HUES48 (cell line): ENCODE data around the gene WSCD1.

Source experiments
- H3K27ac ChIP-seq: one replicate; pipeline ENCODE4 v1.7.0; 2013; ENCODE audit warnings: low read depth, low read length, inconsistent platforms
- H3K27me3 ChIP-seq: 2 replicates; pipeline ENCODE4 v1.6.1; 2013; ENCODE audit warnings: mild to moderate bottlenecking, low read length; ENCODE audit not compliant: control insufficient read depth, insufficient read depth
- H3K36me3 ChIP-seq: 2 replicates; pipeline ENCODE4 v1.6.1; 2013; ENCODE audit warnings: low read length; ENCODE audit not compliant: control insufficient read depth, insufficient read depth
- H3K4me1 ChIP-seq: 2 replicates; pipeline ENCODE4 v1.6.1; 2013; ENCODE audit warnings: mild to moderate bottlenecking, low read length; ENCODE audit not compliant: control insufficient read depth, insufficient read depth
- H3K4me3 ChIP-seq: 2 replicates; pipeline ENCODE4 v1.5.1; 2013; ENCODE audit warnings: mild to moderate bottlenecking, low read depth, low read length
- H3K9ac ChIP-seq: 2 replicates; pipeline ENCODE4 v1.6.1; 2013; ENCODE audit warnings: mild to moderate bottlenecking, low read depth, low read length, moderate library complexity
- H3K9me3 ChIP-seq: 2 replicates; pipeline ENCODE4 v1.6.1; 2013; ENCODE audit warnings: low read length; ENCODE audit not compliant: control insufficient read depth, insufficient read depth

The WSCD1 gene

GRCh38 chr17:6098050-6098822 is 28.1 kb downstream of the WSCD1 start:
- Histone ChIP-seq H3K36me3 (peaks cover 20% of the 10 kb centered on the region), H3K4me3 (no peak overlapping the region), H3K27me3 (no peaks in the 10 kb centered on the region), H3K4me1 (peaks cover 38% of the 10 kb centered on the region), H3K27ac (no peak overlapping the region), H3K9ac (no peak overlapping the region), H3K9me3 (no peaks in the 10 kb centered on the region)

DNA sequence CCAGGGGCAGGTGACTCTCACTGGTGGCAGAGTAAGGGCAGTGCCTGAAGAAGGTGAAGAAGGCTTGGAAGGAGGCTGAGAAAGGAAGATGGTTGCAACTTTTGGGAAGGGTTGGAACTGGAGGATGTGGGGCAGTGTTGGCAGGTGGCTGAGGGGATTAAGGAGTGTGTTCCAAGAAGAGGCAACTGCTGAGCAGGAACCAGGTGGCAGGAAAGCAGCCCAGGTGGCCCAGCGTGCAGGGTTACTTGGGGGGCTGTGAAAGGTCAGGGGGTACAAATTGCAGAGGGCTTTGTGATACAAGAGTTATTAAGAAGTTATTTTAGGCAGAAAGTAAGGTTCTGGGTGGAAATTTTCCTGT is 28.6 kb downstream of the WSCD1 start:
- no peak overlapping the region for H3K27ac ChIP-seq
- H3K4me3 ChIP-seq, result no peak overlapping the region
- no peaks in the 10 kb centered on the region for H3K9me3 ChIP-seq
- H3K36me3 ChIP-seq, result peaks cover 19% of the 10 kb centered on the region
- H3K9ac ChIP-seq, result no peak overlapping the region
- H3K27me3 ChIP-seq, result no peaks in the 10 kb centered on the region
- peaks cover 42% of the 10 kb centered on the region for H3K4me1 ChIP-seq

- peaks cover 42% of the 10 kb centered on the region for H3K4me1 ChIP-seq
- H3K4me3 ChIP-seq, result no peak overlapping the region
- no peak overlapping the region for H3K9ac ChIP-seq
- peaks cover 19% of the 10 kb centered on the region for H3K36me3 ChIP-seq
- no peaks in the 10 kb centered on the region for H3K9me3 ChIP-seq
- no peaks in the 10 kb centered on the region for H3K27me3 ChIP-seq
- no peak overlapping the region for H3K27ac ChIP-seq
These were observed 29.3 kb downstream of the WSCD1 start for GRCh38 chr17:6099492-6099891.

- H3K9ac ChIP-seq, result no peak overlapping the region
- peaks cover 42% of the 10 kb centered on the region for H3K4me1 ChIP-seq
- no peak overlapping the region for H3K4me3 ChIP-seq
- no peaks in the 10 kb centered on the region for H3K27me3 ChIP-seq
- no peak overlapping the region for H3K27ac ChIP-seq
- H3K36me3 ChIP-seq, result peaks cover 16% of the 10 kb centered on the region
- no peaks in the 10 kb centered on the region for H3K9me3 ChIP-seq
These were observed 30.0 kb downstream of the WSCD1 start for GRCh38 chr17:6100146-6100545.

GRCh38 chr17:6100891-6101500 is 30.8 kb downstream of the WSCD1 start:
- Histone ChIP-seq H3K27ac (peak overlapping the region; percentile 88), H3K4me3 (no peak overlapping the region), H3K9me3 (no peaks in the 10 kb centered on the region), H3K36me3 (peaks cover 8% of the 10 kb centered on the region), H3K4me1 (peaks cover 42% of the 10 kb centered on the region), H3K9ac (no peak overlapping the region), H3K27me3 (no peaks in the 10 kb centered on the region)

DNA sequence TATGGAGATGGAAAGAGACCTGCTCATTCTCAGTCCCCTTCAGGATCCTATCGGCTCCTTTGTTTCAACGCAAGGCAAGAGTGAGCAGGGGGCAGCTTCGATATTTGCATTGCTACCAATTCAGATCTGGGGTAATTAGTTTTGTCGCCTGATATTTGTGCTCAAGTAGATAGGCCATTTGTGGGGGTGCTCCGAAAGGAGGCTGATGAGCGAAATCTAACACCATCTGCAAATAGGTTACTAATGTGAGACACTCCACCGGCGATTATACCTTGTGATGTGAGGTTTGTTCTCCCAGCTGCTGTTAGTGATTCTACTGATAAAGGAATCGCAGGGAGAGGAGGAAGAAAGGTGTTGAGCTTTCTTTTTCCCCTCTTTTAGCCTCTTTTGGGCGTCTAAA is 31.5 kb downstream of the WSCD1 start:
- H3K27ac ChIP-seq, result peak overlapping the region; percentile 88
- no peak overlapping the region for H3K4me3 ChIP-seq
- peaks cover 42% of the 10 kb centered on the region for H3K4me1 ChIP-seq
- no peaks in the 10 kb centered on the region for H3K9me3 ChIP-seq
- H3K27me3 ChIP-seq, result no peaks in the 10 kb centered on the region
- peaks cover 1% of the 10 kb centered on the region; the same call in 1 of the 2 replicates for H3K36me3 ChIP-seq
- peak overlapping the region; percentile 32 for H3K9ac ChIP-seq

DNA sequence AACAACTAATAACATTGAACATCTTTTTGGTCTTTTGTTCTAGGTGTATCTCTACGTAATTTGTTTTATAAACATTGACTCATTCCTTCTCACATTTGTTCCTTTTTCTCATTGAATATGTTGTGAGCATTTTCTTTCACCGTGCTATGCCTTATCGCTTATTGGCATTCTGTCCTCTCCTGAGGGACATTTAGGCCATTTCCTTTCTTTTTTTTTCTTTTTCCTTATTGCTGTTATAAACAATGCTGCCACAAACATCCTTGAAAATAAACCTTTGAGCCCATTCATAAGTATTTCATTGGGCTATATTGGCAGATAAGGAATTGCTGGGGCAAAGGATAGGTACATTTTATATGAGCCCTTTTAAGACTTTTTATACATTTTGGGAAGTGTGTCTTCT is 32.4 kb downstream of the WSCD1 start:
- no peaks in the 10 kb centered on the region for H3K9me3 ChIP-seq
- peak overlapping the region; percentile 88 for H3K27ac ChIP-seq
- peaks cover 42% of the 10 kb centered on the region for H3K4me1 ChIP-seq
- H3K36me3 ChIP-seq, result no peaks in the 10 kb centered on the region
- no peak overlapping the region for H3K4me3 ChIP-seq
- H3K27me3 ChIP-seq, result no peaks in the 10 kb centered on the region
- no peak overlapping the region for H3K9ac ChIP-seq

DNA sequence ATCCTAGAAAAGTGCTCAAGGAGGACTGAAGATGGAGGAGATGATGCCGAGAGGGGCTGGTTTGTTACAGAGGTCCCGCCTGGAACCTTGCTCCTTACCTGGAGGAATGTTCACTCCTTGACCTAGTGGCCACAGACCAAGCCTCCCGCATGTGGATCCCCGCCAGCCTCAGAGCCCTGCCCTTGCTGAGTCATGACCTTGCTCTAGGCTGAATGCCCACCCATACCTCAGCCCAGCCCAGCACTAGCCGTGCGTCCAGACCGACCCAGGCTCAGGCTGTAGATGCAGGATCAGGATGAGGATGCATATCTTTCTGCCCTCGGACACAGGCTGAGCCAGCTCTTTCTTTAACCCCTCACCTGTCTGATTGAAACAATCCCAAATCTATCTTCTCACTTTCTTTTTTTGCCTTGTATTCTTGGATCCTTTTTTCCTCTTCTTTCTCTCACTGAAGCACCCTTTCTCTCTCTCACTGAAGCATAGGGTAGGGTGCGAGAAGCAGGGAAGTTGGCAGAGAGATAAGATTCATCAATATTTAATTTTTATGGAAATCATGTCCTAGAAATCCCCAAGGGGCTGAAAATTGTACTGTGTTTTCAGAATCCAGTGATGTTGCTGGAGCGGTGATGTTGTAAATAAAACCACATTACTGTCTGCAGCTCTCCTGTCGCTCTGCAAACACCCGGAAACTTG is 34.9 kb downstream of the WSCD1 start:
- Histone ChIP-seq H3K27me3 (no peaks in the 10 kb centered on the region), H3K9me3 (no peaks in the 10 kb centered on the region), H3K27ac (no peak overlapping the region), H3K4me1 (peaks cover 32% of the 10 kb centered on the region), H3K9ac (no peak overlapping the region), H3K4me3 (no peak overlapping the region), H3K36me3 (no peaks in the 10 kb centered on the region)

- Histone ChIP-seq H3K9ac (no peak overlapping the region), H3K9me3 (no peaks in the 10 kb centered on the region), H3K27me3 (no peaks in the 10 kb centered on the region), H3K4me3 (no peak overlapping the region), H3K36me3 (peaks cover 4% of the 10 kb centered on the region), H3K27ac (no peak overlapping the region), H3K4me1 (peaks cover 30% of the 10 kb centered on the region)
These were observed 35.4 kb downstream of the WSCD1 start for GRCh38 chr17:6105649-6106007.

DNA sequence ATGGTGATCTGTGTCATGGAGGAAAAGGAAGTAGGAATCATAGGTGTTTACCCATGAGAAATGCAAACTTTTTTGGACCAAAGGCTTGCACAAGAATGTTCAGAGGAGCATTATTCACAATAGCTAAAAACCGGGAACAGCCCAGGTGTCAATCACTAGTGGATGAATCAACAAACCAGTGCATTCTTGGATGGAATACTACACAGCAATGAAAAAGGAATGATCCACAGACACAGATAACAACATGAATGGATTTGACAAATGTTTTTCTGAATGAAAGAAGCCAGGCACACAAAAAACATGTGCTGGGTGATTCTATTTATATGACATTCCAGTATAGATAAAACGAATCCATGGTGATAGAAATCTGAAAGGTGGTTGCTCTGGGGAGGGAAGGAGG is 36.0 kb downstream of the WSCD1 start:
- Histone ChIP-seq H3K9ac (no peak overlapping the region), H3K4me1 (peaks cover 24% of the 10 kb centered on the region), H3K4me3 (no peak overlapping the region), H3K36me3 (peaks cover 8% of the 10 kb centered on the region), H3K9me3 (no peaks in the 10 kb centered on the region), H3K27me3 (no peaks in the 10 kb centered on the region), H3K27ac (no peak overlapping the region)

DNA sequence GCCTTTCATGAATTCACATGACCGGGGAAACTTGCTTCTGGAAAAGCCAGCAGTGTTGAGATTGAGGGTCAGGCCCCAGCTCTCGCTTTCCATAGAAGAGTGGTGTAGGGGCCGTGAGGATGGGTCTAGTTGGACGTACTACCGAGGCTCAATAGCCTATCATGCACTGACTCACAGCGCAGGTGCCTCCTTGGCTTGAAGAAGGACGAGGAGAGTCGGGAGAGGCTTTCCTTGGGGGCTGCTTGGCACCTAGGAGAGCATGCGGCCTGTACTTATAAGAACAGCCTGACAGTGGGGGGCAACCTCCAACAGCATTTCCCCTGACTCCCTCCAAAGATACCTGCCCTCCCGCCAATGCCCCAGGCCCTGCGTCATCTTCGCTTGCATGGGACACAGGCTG is 37.6 kb downstream of the WSCD1 start:
- Histone ChIP-seq H3K4me1 (peaks cover 9% of the 10 kb centered on the region; the same call in 1 of the 2 replicates), H3K9me3 (no peaks in the 10 kb centered on the region), H3K27ac (no peak overlapping the region), H3K27me3 (no peaks in the 10 kb centered on the region), H3K36me3 (peaks cover 14% of the 10 kb centered on the region), H3K9ac (no peak overlapping the region), H3K4me3 (no peak overlapping the region)
